NCI-H748 (cell line): ENCODE data around the gene MAGI2.

Source experiments
- DNase-seq: peaks from one replicate; lab custom pipeline; 2025; ENCODE audit not compliant: unreplicated experiment; lab: John Stamatoyannopoulos, UW

The MAGI2 gene

GRCh38 chr7:78396210-78396609 lies 1057.3 kb downstream of the MAGI2 start:
- DNase-seq, result no peak

GRCh38 chr7:78395298-78396036 lies 1058.0 kb downstream of the MAGI2 start:
- DNase-seq, result no peak

GRCh38 chr7:78389022-78389421 lies 1064.4 kb downstream of the MAGI2 start:
- no peak for DNase-seq

GRCh38 chr7:78386520-78386919 lies 1066.9 kb downstream of the MAGI2 start:
- DNase-seq, result no peak

- DNase-seq, result no peak
These were observed 1070.2 kb downstream of the MAGI2 start for GRCh38 chr7:78383096-78383880.

GRCh38 chr7:78379148-78379547 lies 1074.3 kb downstream of the MAGI2 start:
- DNase-seq, result no peak

- DNase-seq, result no peak
These were observed 1075.9 kb downstream of the MAGI2 start for GRCh38 chr7:78377532-78377931.

GRCh38 chr7:78370936-78371335 lies 1082.5 kb downstream of the MAGI2 start:
- DNase-seq, result no peak

GRCh38 chr7:78368771-78369170 lies 1084.7 kb downstream of the MAGI2 start:
- DNase-seq, result no peak

GRCh38 chr7:78367280-78367773 lies 1086.1 kb downstream of the MAGI2 start:
- DNase-seq, result no peak

GRCh38 chr7:78363866-78364265 lies 1089.6 kb downstream of the MAGI2 start:
- DNase-seq, result no peak

- no peak for DNase-seq
These were observed 1093.6 kb downstream of the MAGI2 start for GRCh38 chr7:78359836-78360235.

GRCh38 chr7:78357709-78358108 lies 1095.8 kb downstream of the MAGI2 start:
- no peak for DNase-seq

GRCh38 chr7:78355834-78356233 lies 1097.6 kb downstream of the MAGI2 start:
- DNase-seq, result no peak

- DNase-seq, result peak; percentile 69
These were observed 1102.5 kb downstream of the MAGI2 start for GRCh38 chr7:78350926-78351325.

- no peak for DNase-seq
These were observed 1103.1 kb downstream of the MAGI2 start for GRCh38 chr7:78350391-78350790.

- DNase-seq, result no peak
These were observed 1106.6 kb downstream of the MAGI2 start for GRCh38 chr7:78346827-78347226.

- DNase-seq, result no peak
These were observed 1107.5 kb downstream of the MAGI2 start for GRCh38 chr7:78345979-78346378.

- DNase-seq, result no peak
These were observed 1108.1 kb downstream of the MAGI2 start for GRCh38 chr7:78345293-78345911.

- DNase-seq, result no peak
These were observed 1119.0 kb downstream of the MAGI2 start for GRCh38 chr7:78334426-78334825.

GRCh38 chr7:78333530-78334425 lies 1119.7 kb downstream of the MAGI2 start:
- DNase-seq, result no peak
